Left ventricle myocardium inferior (tissue), 1 donor: ENCODE data around the gene HBM. TPM values are rescaled to one million over a fixed set of nuclear protein-coding genes. Genes with fewer than 3 reads are reported as not detected.
"Not testable (repeated sequence)": the region's sequence is repeated elsewhere in the genome, so short reads cannot be mapped to it uniquely, and the experiment has no call there.

ENCODE experiments used
- DNase-seq: peaks from one replicate; pipeline ENCODE4 v3.0.0-alpha.2; 2020
- H3K27ac ChIP-seq: fragments of 200-600 bp; replicated peaks from 2 replicates; pipeline ENCODE4 v1.8.0; 2021
- H3K27me3 ChIP-seq: fragments of 200-600 bp; 2 replicates; pipeline ENCODE4 v1.8.0; 2021; ENCODE audit warnings: low read depth
- H3K36me3 ChIP-seq: fragments of 200-600 bp; 2 replicates; pipeline ENCODE4 v1.8.0; 2021
- H3K4me1 ChIP-seq: fragments of 200-600 bp; 2 replicates; pipeline ENCODE4 v1.8.0; 2021
- H3K4me3 ChIP-seq: fragments of 200-600 bp; 2 replicates; pipeline ENCODE4 v1.8.0; 2021; ENCODE audit warnings: mild to moderate bottlenecking, moderate library complexity
- H3K9me3 ChIP-seq: fragments of 200-600 bp; replicated peaks from 2 replicates; pipeline ENCODE4 v1.8.0; 2021
- intact Hi-C: fragments of 100-400 bp; cut with micrococcal nuclease; formaldehyde crosslinking; loops from one replicate; pipeline ENCODE4 v1.11.0; 2022
- total RNA-seq: library from RNA; stranded (reverse); fragmentation: NEBNext Ultra II Directional; extraction: Animal tissue kit (Norgen Biotek cat#: 25700); gene quantifications from one replicate; pipeline ENCODE4 v1.2.1, GENCODE V29; 2021
- TF ChIP-seq, protein P1 (sequence below): fragments of 200-600 bp; IDR thresholded peaks from 2 replicates; pipeline ENCODE4 v1.8.0; 2021; ENCODE audit warnings: antibody characterized with exemption, mild to moderate bottlenecking, borderline replicate concordance
- donor health status: DM: no; HTN: yes; CAD: no; lungs with severe emphysema.

The HBM gene
- total RNA-seq, 1 donor from 2014 or later: not detected

DNA sequence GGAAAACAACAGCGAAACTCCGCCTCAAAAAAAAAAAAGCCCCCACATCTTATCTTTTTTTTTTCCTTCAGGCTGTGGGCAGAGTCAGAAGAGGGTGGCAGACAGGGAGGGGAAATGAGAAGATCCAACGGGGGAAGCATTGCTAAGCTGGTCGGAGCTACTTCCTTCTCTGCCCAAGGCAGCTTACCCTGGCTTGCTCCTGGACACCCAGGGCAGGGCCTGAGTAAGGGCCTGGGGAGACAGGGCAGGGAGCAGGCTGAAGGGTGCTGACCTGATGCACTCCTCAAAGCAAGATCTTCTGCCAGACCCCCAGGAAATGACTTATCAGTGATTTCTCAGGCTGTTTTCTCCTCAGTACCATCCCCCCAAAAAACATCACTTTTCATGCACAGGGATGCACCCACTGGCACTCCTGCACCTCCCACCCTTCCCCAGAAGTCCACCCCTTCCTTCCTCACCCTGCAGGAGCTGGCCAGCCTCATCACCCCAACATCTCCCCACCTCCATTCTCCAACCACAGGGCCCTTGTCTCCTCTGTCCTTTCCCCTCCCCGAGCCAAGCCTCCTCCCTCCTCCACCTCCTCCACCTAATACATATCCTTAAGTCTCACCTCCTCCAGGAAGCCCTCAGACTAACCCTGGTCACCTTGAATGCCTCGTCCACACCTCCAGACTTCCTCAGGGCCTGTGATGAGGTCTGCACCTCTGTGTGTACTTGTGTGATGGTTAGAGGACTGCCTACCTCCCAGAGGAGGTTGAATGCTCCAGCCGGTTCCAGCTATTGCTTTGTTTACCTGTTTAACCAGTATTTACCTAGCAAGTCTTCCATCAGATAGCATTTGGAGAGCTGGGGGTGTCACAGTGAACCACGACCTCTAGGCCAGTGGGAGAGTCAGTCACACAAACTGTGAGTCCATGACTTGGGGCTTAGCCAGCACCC lies 9.5 kb downstream of the HBM start:
- no peak for DNase-seq
- Histone ChIP-seq H3K4me1 (peaks cover 11% of the 10 kb centered on the region), H3K4me3 (no peak overlapping the region), H3K9me3 (no peaks in the 10 kb centered on the region), H3K36me3 (no peaks in the 10 kb centered on the region), H3K27ac (no peak overlapping the region), H3K27me3 (peaks cover 77% of the 10 kb centered on the region)
- TF ChIP-seq, protein P1, sequence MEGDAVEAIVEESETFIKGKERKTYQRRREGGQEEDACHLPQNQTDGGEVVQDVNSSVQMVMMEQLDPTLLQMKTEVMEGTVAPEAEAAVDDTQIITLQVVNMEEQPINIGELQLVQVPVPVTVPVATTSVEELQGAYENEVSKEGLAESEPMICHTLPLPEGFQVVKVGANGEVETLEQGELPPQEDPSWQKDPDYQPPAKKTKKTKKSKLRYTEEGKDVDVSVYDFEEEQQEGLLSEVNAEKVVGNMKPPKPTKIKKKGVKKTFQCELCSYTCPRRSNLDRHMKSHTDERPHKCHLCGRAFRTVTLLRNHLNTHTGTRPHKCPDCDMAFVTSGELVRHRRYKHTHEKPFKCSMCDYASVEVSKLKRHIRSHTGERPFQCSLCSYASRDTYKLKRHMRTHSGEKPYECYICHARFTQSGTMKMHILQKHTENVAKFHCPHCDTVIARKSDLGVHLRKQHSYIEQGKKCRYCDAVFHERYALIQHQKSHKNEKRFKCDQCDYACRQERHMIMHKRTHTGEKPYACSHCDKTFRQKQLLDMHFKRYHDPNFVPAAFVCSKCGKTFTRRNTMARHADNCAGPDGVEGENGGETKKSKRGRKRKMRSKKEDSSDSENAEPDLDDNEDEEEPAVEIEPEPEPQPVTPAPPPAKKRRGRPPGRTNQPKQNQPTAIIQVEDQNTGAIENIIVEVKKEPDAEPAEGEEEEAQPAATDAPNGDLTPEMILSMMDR: no peak
- intact Hi-C loops: no loop called here

DNA sequence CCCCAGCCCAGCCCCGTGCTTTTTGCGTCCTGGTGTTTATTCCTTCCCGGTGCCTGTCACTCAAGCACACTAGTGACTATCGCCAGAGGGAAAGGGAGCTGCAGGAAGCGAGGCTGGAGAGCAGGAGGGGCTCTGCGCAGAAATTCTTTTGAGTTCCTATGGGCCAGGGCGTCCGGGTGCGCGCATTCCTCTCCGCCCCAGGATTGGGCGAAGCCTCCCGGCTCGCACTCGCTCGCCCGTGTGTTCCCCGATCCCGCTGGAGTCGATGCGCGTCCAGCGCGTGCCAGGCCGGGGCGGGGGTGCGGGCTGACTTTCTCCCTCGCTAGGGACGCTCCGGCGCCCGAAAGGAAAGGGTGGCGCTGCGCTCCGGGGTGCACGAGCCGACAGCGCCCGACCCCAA lies 10.2 kb downstream of the HBM start:
- peaks cover 77% of the 10 kb centered on the region for H3K27me3 ChIP-seq
- H3K27ac ChIP-seq, intact Hi-C loops: not testable (repeated sequence)

DNA sequence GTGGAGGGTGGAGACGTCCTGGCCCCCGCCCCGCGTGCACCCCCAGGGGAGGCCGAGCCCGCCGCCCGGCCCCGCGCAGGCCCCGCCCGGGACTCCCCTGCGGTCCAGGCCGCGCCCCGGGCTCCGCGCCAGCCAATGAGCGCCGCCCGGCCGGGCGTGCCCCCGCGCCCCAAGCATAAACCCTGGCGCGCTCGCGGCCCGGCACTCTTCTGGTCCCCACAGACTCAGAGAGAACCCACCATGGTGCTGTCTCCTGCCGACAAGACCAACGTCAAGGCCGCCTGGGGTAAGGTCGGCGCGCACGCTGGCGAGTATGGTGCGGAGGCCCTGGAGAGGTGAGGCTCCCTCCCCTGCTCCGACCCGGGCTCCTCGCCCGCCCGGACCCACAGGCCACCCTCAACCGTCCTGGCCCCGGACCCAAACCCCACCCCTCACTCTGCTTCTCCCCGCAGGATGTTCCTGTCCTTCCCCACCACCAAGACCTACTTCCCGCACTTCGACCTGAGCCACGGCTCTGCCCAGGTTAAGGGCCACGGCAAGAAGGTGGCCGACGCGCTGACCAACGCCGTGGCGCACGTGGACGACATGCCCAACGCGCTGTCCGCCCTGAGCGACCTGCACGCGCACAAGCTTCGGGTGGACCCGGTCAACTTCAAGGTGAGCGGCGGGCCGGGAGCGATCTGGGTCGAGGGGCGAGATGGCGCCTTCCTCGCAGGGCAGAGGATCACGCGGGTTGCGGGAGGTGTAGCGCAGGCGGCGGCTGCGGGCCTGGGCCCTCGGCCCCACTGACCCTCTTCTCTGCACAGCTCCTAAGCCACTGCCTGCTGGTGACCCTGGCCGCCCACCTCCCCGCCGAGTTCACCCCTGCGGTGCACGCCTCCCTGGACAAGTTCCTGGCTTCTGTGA lies 11.0 kb downstream of the HBM start, which contains the start of gene HBA1:
TSS of gene HBA1 (plus strand) at position 204 of the 906 bp plus-strand sequence. CDS start at position 241, 37 bp downstream.
- H3K9me3 ChIP-seq, intact Hi-C loops, H3K27ac ChIP-seq, DNase-seq, H3K36me3 ChIP-seq: not testable (repeated sequence)
- Histone ChIP-seq H3K4me3 (peak within 1 kb of the TSS; percentile 36), H3K4me1 (peaks cover 25% of the 10 kb centered on the region), H3K27me3 (peaks cover 71% of the 10 kb centered on the region)

More for the DNA sequence above, 10.2 kb downstream of the HBM start:
- DNase-seq, H3K36me3 ChIP-seq, H3K9me3 ChIP-seq: not testable (repeated sequence)
- peaks cover 19% of the 10 kb centered on the region for H3K4me1 ChIP-seq
- peak overlapping the region; percentile 36 for H3K4me3 ChIP-seq

DNA sequence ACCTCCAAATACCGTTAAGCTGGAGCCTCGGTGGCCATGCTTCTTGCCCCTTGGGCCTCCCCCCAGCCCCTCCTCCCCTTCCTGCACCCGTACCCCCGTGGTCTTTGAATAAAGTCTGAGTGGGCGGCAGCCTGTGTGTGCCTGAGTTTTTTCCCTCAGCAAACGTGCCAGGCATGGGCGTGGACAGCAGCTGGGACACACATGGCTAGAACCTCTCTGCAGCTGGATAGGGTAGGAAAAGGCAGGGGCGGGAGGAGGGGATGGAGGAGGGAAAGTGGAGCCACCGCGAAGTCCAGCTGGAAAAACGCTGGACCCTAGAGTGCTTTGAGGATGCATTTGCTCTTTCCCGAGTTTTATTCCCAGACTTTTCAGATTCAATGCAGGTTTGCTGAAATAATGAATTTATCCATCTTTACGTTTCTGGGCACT lies 11.6 kb downstream of the HBM start:
- H3K27ac ChIP-seq: no peak overlapping the region
- H3K4me1 ChIP-seq: peaks cover 25% of the 10 kb centered on the region
- H3K9me3 ChIP-seq: no peaks in the 10 kb centered on the region
- no peaks in the 10 kb centered on the region for H3K36me3 ChIP-seq
- TF ChIP-seq, protein P1: no peak
- no peak overlapping the region for H3K4me3 ChIP-seq
- intact Hi-C loops: no loop called here
- peak; percentile 29 for DNase-seq
- H3K27me3 ChIP-seq: peaks cover 68% of the 10 kb centered on the region

DNA sequence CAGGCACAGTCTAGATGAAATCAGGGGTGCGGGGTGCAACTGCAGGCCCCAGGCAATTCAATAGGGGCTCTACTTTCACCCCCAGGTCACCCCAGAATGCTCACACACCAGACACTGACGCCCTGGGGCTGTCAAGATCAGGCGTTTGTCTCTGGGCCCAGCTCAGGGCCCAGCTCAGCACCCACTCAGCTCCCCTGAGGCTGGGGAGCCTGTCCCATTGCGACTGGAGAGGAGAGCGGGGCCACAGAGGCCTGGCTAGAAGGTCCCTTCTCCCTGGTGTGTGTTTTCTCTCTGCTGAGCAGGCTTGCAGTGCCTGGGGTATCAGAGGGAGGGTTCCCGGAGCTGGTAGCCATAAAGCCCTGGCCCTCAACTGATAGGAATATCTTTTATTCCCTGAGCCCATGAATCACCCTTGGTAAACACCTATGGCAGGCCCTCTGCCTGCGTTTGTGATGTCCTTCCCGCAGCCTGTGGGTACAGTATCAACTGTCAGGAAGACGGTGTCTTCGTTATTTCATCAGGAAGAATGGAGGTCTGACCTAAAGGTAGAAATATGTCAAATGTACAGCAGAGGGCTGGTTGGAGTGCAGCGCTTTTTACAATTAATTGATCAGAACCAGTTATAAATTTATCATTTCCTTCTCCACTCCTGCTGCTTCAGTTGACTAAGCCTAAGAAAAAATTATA lies 12.3 kb downstream of the HBM start:
- H3K27me3 ChIP-seq: peaks cover 67% of the 10 kb centered on the region
- H3K9me3 ChIP-seq: no peaks in the 10 kb centered on the region
- DNase-seq: no peak
- H3K4me3 ChIP-seq: no peak overlapping the region
- H3K27ac ChIP-seq: no peak overlapping the region
- peaks cover 25% of the 10 kb centered on the region for H3K4me1 ChIP-seq
- intact Hi-C loops: no loop called here
- no peaks in the 10 kb centered on the region for H3K36me3 ChIP-seq
- TF ChIP-seq, protein P1: no peak

DNA sequence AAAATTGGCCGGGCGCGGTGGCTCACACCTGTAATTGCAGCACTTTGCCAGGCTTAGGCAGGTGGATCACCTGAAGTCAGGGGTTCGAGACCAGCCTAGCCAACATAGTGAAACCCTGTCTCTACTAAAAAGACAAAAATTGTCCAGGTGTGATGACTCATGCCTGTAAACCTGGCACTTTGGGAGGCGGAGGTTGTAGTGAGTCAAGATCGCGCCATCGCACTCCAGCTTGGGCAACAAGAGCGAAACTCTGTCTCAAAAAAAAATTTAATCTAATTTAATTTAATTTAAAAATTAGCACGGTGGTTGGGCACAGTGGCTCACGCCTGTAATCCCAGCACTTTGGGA lies 12.9 kb downstream of the HBM start:
- Histone ChIP-seq H3K27me3 (peaks cover 62% of the 10 kb centered on the region), H3K27ac (no peak overlapping the region), H3K4me3 (no peak overlapping the region), H3K9me3 (no peaks in the 10 kb centered on the region), H3K36me3 (no peaks in the 10 kb centered on the region), H3K4me1 (peaks cover 25% of the 10 kb centered on the region)
- intact Hi-C loops: no loop called here
- no peak for DNase-seq
- TF ChIP-seq, protein P1: no peak
